Measurements from ENCODE around the gene FAM217A. TPM values are rescaled to one million over a fixed set of nuclear protein-coding genes. Genes with fewer than 3 reads are reported as not detected.

FAM217A gene
- total and polyA plus RNA-seq, 2 of the 8 experiments (the other 6 are each of a cell fraction or from before 2014, with no cell fraction given): 0.03 TPM; not detected in 1

DNA sequence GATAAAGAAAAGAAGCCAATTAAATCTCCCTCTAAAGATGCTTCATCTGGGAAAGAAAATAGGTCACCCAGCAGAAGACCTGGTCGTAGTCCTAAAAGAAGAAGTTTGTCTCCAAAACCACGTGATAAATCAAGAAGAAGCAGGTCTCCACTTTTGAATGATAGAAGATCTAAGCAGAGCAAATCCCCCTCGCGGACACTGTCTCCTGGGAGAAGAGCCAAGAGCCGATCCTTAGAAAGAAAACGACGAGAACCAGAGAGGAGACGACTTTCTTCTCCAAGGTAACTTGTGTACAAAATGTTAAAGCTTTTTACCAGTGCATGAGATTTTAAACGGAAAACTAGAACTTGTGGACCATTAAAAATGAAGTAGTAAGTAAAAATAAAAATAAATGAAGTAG lies 46.5 kb downstream of the FAM217A start:
- Histone ChIP-seq H2BK5ac (ENCODE audit: low read depth, low read length) (no peak overlapping the region), H4K20me1 (replicated peaks in 1 of 2; ENCODE audit: control insufficient read depth in 1 of 2, insufficient read depth in 2 of 2, low read length in 2 of 2) (peaks cover 10 to 13% of the 10 kb centered on the region in 2 experiments), H3K9me3 (ENCODE audit: insufficient read depth in 2 of 2, low read depth in 1 of 2, low read length in 1 of 2) (no peaks in the 10 kb centered on the region), H2BK20ac (ENCODE audit: low read length) (no peak overlapping the region), H3K23ac (ENCODE audit: insufficient read length) (no peak overlapping the region), H3K18ac (ENCODE audit: extremely low read depth, low read length) (no peak overlapping the region), H3K27ac (ENCODE audit: low read depth, low read length) (no peak overlapping the region), H3K4me1 (replicated peaks in 1 of 4; ENCODE audit: control insufficient read depth in 3 of 4, insufficient read depth in 4 of 4, low read length in 3 of 4) (no peaks in the 10 kb centered on the region), H3K4me2 (ENCODE audit: insufficient read depth in 1 of 2, low read depth in 2 of 2, low read length in 2 of 2) (no peak overlapping the region), H3K23me2 (ENCODE audit: low read depth, low read length) (no peaks in the 10 kb centered on the region), H2BK15ac (ENCODE audit: low read length) (no peak overlapping the region), H2BK12ac (ENCODE audit: low read depth, low read length) (no peak overlapping the region), H4K91ac (replicated peaks; ENCODE audit: insufficient read length, low read length) (no peak overlapping the region), H2AFZ (ENCODE audit: low read length) (no peak overlapping the region), H4K5ac (ENCODE audit: insufficient read length, low read depth, low read length) (no peak overlapping the region), H2AK5ac (ENCODE audit: low read depth, low read length) (no peak overlapping the region), H3K79me2 (ENCODE audit: control insufficient read depth in 1 of 2, insufficient read depth in 2 of 2, low read length in 2 of 2) (peaks cover 20 to 95% of the 10 kb centered on the region in 2 experiments), H3K56ac (replicated peaks; ENCODE audit: insufficient read length, low read depth, low read length) (no peak overlapping the region), H3K79me1 (ENCODE audit: low read depth, low read length) (peaks cover 4% of the 10 kb centered on the region; the same call in 1 of the 2 replicates), H3K27me3 (replicated peaks in 1 of 4; ENCODE audit: control insufficient read depth in 3 of 4, extremely low read depth in 1 of 4, insufficient read depth in 3 of 4, low read length in 3 of 4) (no peaks in the 10 kb centered on the region), H3K9ac (replicated peaks in 1 of 4; ENCODE audit: extremely low read depth in 1 of 4, low read depth in 3 of 4, low read length in 3 of 4) (no peak overlapping the region), H3K4me3 (ENCODE audit: extremely low read depth in 1 of 4, insufficient read depth in 2 of 4, low read depth in 3 of 4, low read length in 4 of 4) (no peak overlapping the region), H3K14ac (ENCODE audit: insufficient read length) (no peak overlapping the region), H4K8ac (ENCODE audit: extremely low read depth, insufficient read depth, low read length) (no peak overlapping the region), H3K4ac (replicated peaks; ENCODE audit: insufficient read length, low read depth, low read length) (no peak overlapping the region), H3K36me3 (ENCODE audit: control insufficient read depth in 2 of 4, insufficient read depth in 4 of 4, low read length in 3 of 4) (peaks cover 0 to 44% (median 15%) of the 10 kb centered on the region in 4 experiments; a peak in 5 of 8 replicates), H2BK120ac (replicated peaks; ENCODE audit: low read depth, low read length) (no peak overlapping the region)
- DNase-seq (ENCODE audit: low read depth in 1 of 2, low spot score in 2 of 2) (no peak), FAIRE-seq (no peak)
- 88% methylated on average over 9 of the region's 9 CpGs; no CpG with 5 or more reads in 1 of the 2 experiments for WGBS, 2 experiments (ENCODE audit: extremely low coverage in 1 of 2, insufficient coverage in 1 of 2, insufficient read length in 1 of 2, insufficient replicate concordance in 2 of 2, low coverage in 1 of 2, low lambda C conversion rate in 2 of 2, missing lambda C conversion rate in 1 of 2)
- ChIA-PET CTCF (ENCODE audit: partially characterized antibody) (interaction anchor here (0.8 kb wide), 1 partner anchor 54 kb away, joined by 4 read pairs; no protein-coding TSS in a partner anchor), POLR2A (ENCODE audit: partially characterized antibody) (interaction anchor here (1.6 kb wide), 1 partner anchor 11 kb away, joined by 6 read pairs; a partner anchor contains a TSS)
- TF ChIP-seq SP4 (IDR thresholded peaks at IDR 0.05; ENCODE audit: low read length): no peak
- TF ChIP-seq POLR2AphosphoS5 (IDR thresholded peaks at IDR 0.05; ENCODE audit: low read depth, low read length): no peak
- TF ChIP-seq, protein P1, sequence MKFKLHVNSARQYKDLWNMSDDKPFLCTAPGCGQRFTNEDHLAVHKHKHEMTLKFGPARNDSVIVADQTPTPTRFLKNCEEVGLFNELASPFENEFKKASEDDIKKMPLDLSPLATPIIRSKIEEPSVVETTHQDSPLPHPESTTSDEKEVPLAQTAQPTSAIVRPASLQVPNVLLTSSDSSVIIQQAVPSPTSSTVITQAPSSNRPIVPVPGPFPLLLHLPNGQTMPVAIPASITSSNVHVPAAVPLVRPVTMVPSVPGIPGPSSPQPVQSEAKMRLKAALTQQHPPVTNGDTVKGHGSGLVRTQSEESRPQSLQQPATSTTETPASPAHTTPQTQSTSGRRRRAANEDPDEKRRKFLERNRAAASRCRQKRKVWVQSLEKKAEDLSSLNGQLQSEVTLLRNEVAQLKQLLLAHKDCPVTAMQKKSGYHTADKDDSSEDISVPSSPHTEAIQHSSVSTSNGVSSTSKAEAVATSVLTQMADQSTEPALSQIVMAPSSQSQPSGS (IDR thresholded peaks at IDR 0.05; ENCODE audit: low read length): no peak
- TF ChIP-seq SP1 (IDR thresholded peaks at IDR 0.05; ENCODE audit: low read depth, low read length): no peak
- TF ChIP-seq EZH2 (IDR thresholded peaks at IDR 0.05; ENCODE audit: low read depth, low read length, severe bottlenecking): no peak
- TF ChIP-seq CHD2 (IDR thresholded peaks at IDR 0.05; ENCODE audit: low read length): no peak
- no peak for TF ChIP-seq CBX5 (IDR thresholded peaks at IDR 0.05; ENCODE audit: low read depth, low read length)
- no peak for TF ChIP-seq SRF (IDR thresholded peaks at IDR 0.05; ENCODE audit: low read depth, low read length)
- no peak for TF ChIP-seq POLR2A (IDR thresholded peaks at IDR 0.05; ENCODE audit: control extremely low read depth in 1 of 2, low read depth in 2 of 2, low read length in 2 of 2)
- no peak for TF ChIP-seq NRF1 (IDR thresholded peaks at IDR 0.05; ENCODE audit: low read depth, low read length)
- no peak for TF ChIP-seq CEBPB (IDR thresholded peaks at IDR 0.05; ENCODE audit: low read depth, low read length)
- TF ChIP-seq EGR1 (IDR thresholded peaks at IDR 0.05; ENCODE audit: borderline replicate concordance, low read depth, low read length): no peak
- no peak for TF ChIP-seq SIX5 (IDR thresholded peaks at IDR 0.05; ENCODE audit: low read depth, low read length)

All from H1 (cell line).